CD14-positive monocyte (primary cell): ENCODE data around the gene HOXC9. TPM values are rescaled to one million over a fixed set of nuclear protein-coding genes. Genes with fewer than 3 reads are reported as not detected.

Experiments
- DNase-seq, 3 donors: peaks; one replicate each; pipeline ENCODE4 v3.0.0-alpha.2; 2011 to 2022
- H2AFZ ChIP-seq: 2 replicates; pipeline ENCODE4 v1.6.0; 2012; ENCODE audit warnings: mild to moderate bottlenecking, low read depth, low read length, inconsistent platforms; ENCODE audit not compliant: insufficient read depth, poor library complexity, severe bottlenecking
- H3K27ac ChIP-seq, 2 donors: 1 replicate in 1 of 2; 2 replicates in 1 of 2; pipeline ENCODE4 v1.5.1; 2012 to 2013; ENCODE audit warnings: low read length in 2 of 2, control low read depth in 1 of 2, inconsistent platforms in 1 of 2, low read depth in 1 of 2, mild to moderate bottlenecking in 1 of 2
- H3K27me3 ChIP-seq, 2 donors: one replicate each; pipeline versions ENCODE4 v1.6.0 to v1.6.1; 2011 to 2013; ENCODE audit warnings: low read length in 2 of 2; ENCODE audit not compliant: control insufficient read depth in 2 of 2, insufficient read depth in 2 of 2
- H3K36me3 ChIP-seq, 2 donors: replicated peaks in 1 of 2; 1 replicate in 1 of 2; 2 replicates in 1 of 2; pipeline versions ENCODE4 v1.5.1 to v1.6.1; 2012 to 2013; ENCODE audit warnings: low read length in 2 of 2, control low read depth in 1 of 2, inconsistent platforms in 1 of 2, mild to moderate bottlenecking in 1 of 2; ENCODE audit not compliant: insufficient read depth in 2 of 2, control insufficient read depth in 1 of 2
- H3K4me1 ChIP-seq, 2 donors: 1 replicate in 1 of 2; 2 replicates in 1 of 2; pipeline versions ENCODE4 v1.5.1 to v1.6.1; 2012 to 2013; ENCODE audit warnings: low read length in 2 of 2, control low read depth in 1 of 2, inconsistent platforms in 1 of 2, mild to moderate bottlenecking in 1 of 2, moderate library complexity in 1 of 2; ENCODE audit not compliant: insufficient read depth in 2 of 2, control insufficient read depth in 1 of 2
- H3K4me2 ChIP-seq: replicated peaks from 2 replicates; pipeline ENCODE3; 2012; ENCODE audit warnings: low read length, moderate library complexity, mild to moderate bottlenecking; ENCODE audit not compliant: poor library complexity, severe bottlenecking; ENCODE audit errors: extremely low read depth
- H3K4me3 ChIP-seq, 3 experiments: fragments of 200-600 bp in 1 of 3; sonication (generic) in 1 of 3; replicated peaks in 1 of 3; 1 replicate in 2 of 3; 2 replicates in 1 of 3; pipeline ENCODE4 v1.5.1; 2011 to 2013; ENCODE audit warnings: low read length in 3 of 3, mild to moderate bottlenecking in 3 of 3, control low read depth in 2 of 3, low read depth in 2 of 3, inconsistent platforms in 1 of 3, moderate library complexity in 1 of 3
- H3K79me2 ChIP-seq: 2 replicates; pipeline ENCODE4 v1.6.0; 2012; ENCODE audit warnings: mild to moderate bottlenecking, control low read depth, inconsistent platforms, low read length, moderate library complexity; ENCODE audit not compliant: insufficient read depth
- H3K9ac ChIP-seq: 2 replicates; pipeline ENCODE4 v1.6.0; 2017; ENCODE audit warnings: low read length, mild to moderate bottlenecking; ENCODE audit not compliant: insufficient read depth, poor library complexity, severe bottlenecking
- H3K9me3 ChIP-seq, 2 donors: replicated peaks in 1 of 2; 1 replicate in 1 of 2; 2 replicates in 1 of 2; pipeline versions ENCODE4 v1.5.1 to v1.6.1; 2012 to 2013; ENCODE audit warnings: low read length in 2 of 2, control low read depth in 1 of 2; ENCODE audit not compliant: control insufficient read depth in 1 of 2, insufficient read depth in 1 of 2
- H4K20me1 ChIP-seq: 2 replicates; pipeline ENCODE4 v1.6.0; 2012; ENCODE audit warnings: mild to moderate bottlenecking, low read length, control low read depth, moderate library complexity; ENCODE audit not compliant: insufficient read depth
- H3K27ac Mint-ChIP-seq, 7 donors: one replicate each; pipeline ENCODE4 v1.8.0; 2020; ENCODE audit warnings: mild to moderate bottlenecking in 7 of 7, mixed read lengths in 7 of 7, moderate library complexity in 6 of 7, inconsistent platforms in 2 of 7
- H3K27me3 Mint-ChIP-seq, 3 donors: one replicate each; pipeline ENCODE4 v1.8.0; 2021 to 2022; ENCODE audit warnings: low read depth in 3 of 3, mild to moderate bottlenecking in 3 of 3, mixed read lengths in 3 of 3, moderate library complexity in 3 of 3, inconsistent platforms in 1 of 3
- H3K36me3 Mint-ChIP-seq, 2 donors: one replicate each; pipeline ENCODE4 v1.8.0; 2020; ENCODE audit warnings: mixed read lengths in 2 of 2, inconsistent platforms in 1 of 2, mild to moderate bottlenecking in 1 of 2
- H3K4me1 Mint-ChIP-seq: one replicate; pipeline ENCODE4 v1.8.0; 2020; ENCODE audit warnings: mild to moderate bottlenecking, mixed read lengths
- H3K4me3 Mint-ChIP-seq, 2 donors: one replicate each; pipeline ENCODE4 v1.8.0; 2020; ENCODE audit warnings: mild to moderate bottlenecking in 2 of 2, mixed read lengths in 2 of 2, moderate library complexity in 1 of 2
- H3K9me3 Mint-ChIP-seq, 7 donors: one replicate each; pipeline ENCODE4 v1.8.0; 2020 to 2022; ENCODE audit warnings: mixed read lengths in 7 of 7, mild to moderate bottlenecking in 6 of 7, moderate library complexity in 6 of 7, inconsistent platforms in 2 of 7
- WGBS: methylation state at CpG from one replicate; pipeline ENCODE4 v1.1.5; 2013; ENCODE audit warnings: missing lambda C conversion rate; ENCODE audit not compliant: insufficient coverage; 5-methylcytosine and 5-hydroxymethylcytosine counted together
- intact Hi-C, 2 donors: fragments of 100-400 bp; cut with micrococcal nuclease; formaldehyde crosslinking; loops; one replicate each; pipeline versions ENCODE4 v1.15.0 to v1.15.1; 2023
- polyA plus RNA-seq, 3 donors: library from polyadenylated mRNA; depleted of rRNA in 1 of 3; unstranded in 2 of 3; stranded (reverse) in 1 of 3; fragments of 300-500 nt in 2 of 3; fragments of >200 nt in 1 of 3; fragmentation: Illumina TruSeq in 2 of 3; gene quantifications; 1 replicate in 2 of 3; 2 replicates in 1 of 3; pipeline ENCODE4 v1.2.3, GENCODE V29; 2012 to 2021
- TF ChIP-seq, protein P1 (sequence below): fragments of 200-600 bp; IDR thresholded peaks from one replicate; pipeline ENCODE4 v1.8.0; 2022; ENCODE audit warnings: antibody characterized with exemption, mild to moderate bottlenecking

The HOXC9 gene
- polyA plus RNA-seq, 3 donors, result not detected

DNA sequence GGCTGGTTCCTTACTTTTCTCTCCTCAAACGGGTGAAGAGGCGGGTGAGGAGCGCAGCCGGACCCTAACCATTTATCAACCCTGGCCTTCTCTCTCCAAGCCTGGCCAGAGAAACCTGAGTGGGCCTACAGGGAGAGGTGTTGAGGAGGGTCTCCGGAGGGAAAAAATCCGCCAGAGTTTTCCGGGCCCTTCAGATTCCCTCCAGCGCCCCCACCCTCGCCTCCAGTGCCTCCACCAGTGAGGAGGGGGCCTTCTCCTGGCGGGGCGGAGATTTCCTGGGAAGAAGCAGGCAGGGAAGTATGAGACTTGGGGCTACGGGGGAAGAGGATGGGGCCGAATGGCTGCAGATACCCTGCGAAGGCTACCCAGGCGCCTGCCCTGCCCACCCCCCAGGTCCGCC lies 31.5 kb downstream of the HOXC9 start:
- Mint-ChIP-seq H3K4me1 (peaks cover 21% of the 10 kb centered on the region), H3K4me3 (peak overlapping the region in 1 of 2 donors; percentile 84), H3K27ac (peak overlapping the region in 1 of 7 donors; percentile 60), H3K36me3 (peaks cover 5 to 22% of the 10 kb centered on the region in 2 donors), H3K27me3 (peaks cover 93 to 98% (median 96%) of the 10 kb centered on the region in 3 donors), H3K9me3 (peaks cover 6 to 41% (median 30%) of the 10 kb centered on the region in 7 donors)
- 58% methylated on average over 5 of the region's 16 CpGs for WGBS
- H3K79me2 ChIP-seq, result no peaks in the 10 kb centered on the region
- H4K20me1 ChIP-seq, result no peaks in the 10 kb centered on the region
- H3K9ac ChIP-seq, result no peak overlapping the region
- H3K36me3 ChIP-seq, result no peaks in the 10 kb centered on the region
- TF ChIP-seq, protein P1, sequence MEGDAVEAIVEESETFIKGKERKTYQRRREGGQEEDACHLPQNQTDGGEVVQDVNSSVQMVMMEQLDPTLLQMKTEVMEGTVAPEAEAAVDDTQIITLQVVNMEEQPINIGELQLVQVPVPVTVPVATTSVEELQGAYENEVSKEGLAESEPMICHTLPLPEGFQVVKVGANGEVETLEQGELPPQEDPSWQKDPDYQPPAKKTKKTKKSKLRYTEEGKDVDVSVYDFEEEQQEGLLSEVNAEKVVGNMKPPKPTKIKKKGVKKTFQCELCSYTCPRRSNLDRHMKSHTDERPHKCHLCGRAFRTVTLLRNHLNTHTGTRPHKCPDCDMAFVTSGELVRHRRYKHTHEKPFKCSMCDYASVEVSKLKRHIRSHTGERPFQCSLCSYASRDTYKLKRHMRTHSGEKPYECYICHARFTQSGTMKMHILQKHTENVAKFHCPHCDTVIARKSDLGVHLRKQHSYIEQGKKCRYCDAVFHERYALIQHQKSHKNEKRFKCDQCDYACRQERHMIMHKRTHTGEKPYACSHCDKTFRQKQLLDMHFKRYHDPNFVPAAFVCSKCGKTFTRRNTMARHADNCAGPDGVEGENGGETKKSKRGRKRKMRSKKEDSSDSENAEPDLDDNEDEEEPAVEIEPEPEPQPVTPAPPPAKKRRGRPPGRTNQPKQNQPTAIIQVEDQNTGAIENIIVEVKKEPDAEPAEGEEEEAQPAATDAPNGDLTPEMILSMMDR, result no peak
- H3K4me2 ChIP-seq, result no peak overlapping the region
- H3K9me3 ChIP-seq, result peaks cover 26 to 52% of the 10 kb centered on the region in 2 donors
- H2AFZ ChIP-seq, result no peak overlapping the region
- no peak for DNase-seq
- H3K4me3 ChIP-seq, result no peak overlapping the region
- H3K27me3 ChIP-seq, result peaks cover 84 to 99% of the 10 kb centered on the region in 2 donors
- no peak overlapping the region for H3K27ac ChIP-seq
- H3K4me1 ChIP-seq, result no peaks in the 10 kb centered on the region
- intact Hi-C loops, result loop anchor here in 1 of 2 donors (10.0 kb wide), 1 partner anchor 57 kb away; the partner anchor contains the start of genes HOTAIR and HOXC11

DNA sequence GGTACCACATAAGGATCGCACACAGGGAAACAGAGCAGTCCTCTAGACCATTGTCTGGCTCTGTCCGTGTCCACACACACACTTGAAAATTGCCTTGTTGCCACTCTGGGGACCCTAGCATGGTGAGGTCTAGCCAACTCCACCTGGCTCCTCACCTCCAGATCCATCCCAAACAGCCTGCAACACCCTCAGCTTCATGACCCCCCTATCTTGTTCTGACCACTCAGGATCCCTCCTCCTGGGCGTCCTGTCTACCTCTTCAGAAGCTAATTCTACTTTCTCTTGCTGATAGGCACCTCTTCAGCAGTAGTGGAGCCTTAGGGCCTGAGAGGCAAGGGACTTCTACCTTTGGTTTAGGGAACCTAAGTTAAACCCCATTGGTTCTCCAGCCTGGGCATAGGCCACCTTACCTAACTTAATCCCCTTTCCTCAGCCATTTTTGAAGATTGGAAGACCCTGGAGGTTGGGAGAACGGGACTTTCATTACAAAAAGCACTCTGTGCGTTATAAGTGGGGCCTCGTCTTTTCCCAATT lies 32.2 kb downstream of the HOXC9 start:
- Histone ChIP-seq H3K4me3 (no peak overlapping the region), H2AFZ (no peak overlapping the region), H3K9me3 (peaks cover 26 to 52% of the 10 kb centered on the region in 2 donors), H4K20me1 (no peaks in the 10 kb centered on the region), H3K27me3 (peaks cover 83 to 99% of the 10 kb centered on the region in 2 donors), H3K36me3 (no peaks in the 10 kb centered on the region), H3K79me2 (no peaks in the 10 kb centered on the region), H3K4me2 (no peak overlapping the region), H3K4me1 (no peaks in the 10 kb centered on the region), H3K9ac (no peak overlapping the region), H3K27ac (no peak overlapping the region)
- DNase-seq, result no peak
- intact Hi-C loops, result loop anchor here in 1 of 2 donors (10.0 kb wide), 1 partner anchor 57 kb away; the partner anchor contains the start of genes HOTAIR and HOXC11
- Mint-ChIP-seq H3K4me3 (peak overlapping the region in 1 of 2 donors; percentile 84), H3K4me1 (peaks cover 16% of the 10 kb centered on the region), H3K27me3 (peaks cover 93 to 98% (median 96%) of the 10 kb centered on the region in 3 donors), H3K27ac (peak overlapping the region in 1 of 7 donors; percentile 60), H3K36me3 (peaks cover 5 to 19% of the 10 kb centered on the region in 2 donors), H3K9me3 (peaks cover 6 to 41% (median 28%) of the 10 kb centered on the region in 7 donors)
- TF ChIP-seq, protein P1, result no peak
- WGBS, result 83% methylated on average over 2 of the region's 6 CpGs
